Endothelial cell of umbilical vein (primary cell): ENCODE results near the gene PLXNA4.

Experiments
- CTCF ChIP-seq, 2 donors: IDR thresholded peaks; 1 replicate in 1 of 2; 2 replicates in 1 of 2; pipeline ENCODE4 v1.5.1; 2011; ENCODE audit warnings: low read length in 2 of 2, mild to moderate bottlenecking in 2 of 2, moderate library complexity in 2 of 2, control low read depth in 1 of 2, inconsistent platforms in 1 of 2, low read depth in 1 of 2; ENCODE audit not compliant: insufficient read depth in 1 of 2; ENCODE audit errors: extremely low read depth in 1 of 2
- EZH2 ChIP-seq: IDR thresholded peaks from 2 replicates; pipeline ENCODE4 v1.6.1; 2012; ENCODE audit warnings: borderline replicate concordance, low read depth, mild to moderate bottlenecking, moderate library complexity, low read length, inconsistent platforms; ENCODE audit not compliant: severe bottlenecking
- POLR2A ChIP-seq: IDR thresholded peaks from 2 replicates; pipeline ENCODE4 v1.6.1; 2012; ENCODE audit warnings: low read depth, mild to moderate bottlenecking, control low read depth, low read length
- POLR2AphosphoS5 ChIP-seq: IDR thresholded peaks from 2 replicates; pipeline ENCODE4 v1.6.1; 2012; ENCODE audit warnings: low read depth, mild to moderate bottlenecking, control low read depth, low read length, moderate library complexity; ENCODE audit not compliant: insufficient read depth

DNA sequence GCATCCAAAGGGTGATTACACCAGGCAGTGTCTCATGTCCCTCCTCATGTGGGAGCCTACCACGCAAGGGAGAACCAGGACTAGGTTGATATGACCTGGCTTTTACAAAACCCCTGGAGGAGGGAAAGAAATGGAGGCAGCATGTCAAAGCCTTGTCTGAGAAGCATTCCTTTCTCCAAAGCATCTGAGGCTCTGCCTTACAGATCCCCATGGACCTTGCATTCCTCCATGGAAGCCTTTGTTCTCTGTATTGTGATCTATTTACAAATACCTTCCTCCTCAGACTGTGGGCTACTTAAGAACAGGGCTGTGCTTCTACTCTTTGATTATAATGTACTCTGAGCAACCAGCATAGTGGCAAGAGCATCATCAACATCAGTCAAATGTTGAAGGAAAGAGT is 197.0 kb downstream of the PLXNA4 start:
- no peak for TF ChIP-seq CTCF (IDR thresholded peaks at IDR 0.05; ENCODE audit: extremely low read depth in 1 of 2, insufficient read depth in 1 of 2, low read depth in 1 of 2, low read length in 2 of 2)
- TF ChIP-seq POLR2A: no peak
- TF ChIP-seq POLR2AphosphoS5: no peak
- no peak for TF ChIP-seq EZH2
